MV-4-11 (cell line): Measurements from ENCODE around the gene DPEP2NB.

Source experiments
- DNase-seq: peaks from one replicate; lab custom pipeline; 2025; lab: John Stamatoyannopoulos, UW

DPEP2NB gene, protein sequence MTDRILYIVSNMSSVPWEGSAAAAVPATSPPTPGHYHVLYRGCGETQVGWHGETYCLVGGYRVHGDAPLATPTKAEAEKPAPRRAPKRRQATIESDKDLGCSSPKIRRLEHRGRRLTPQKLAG

GRCh38 chr16:68015681-68016080, at the start of gene DPEP2NB:
Gene DPEP2NB, minus strand, starts transcription at chr16:68015911. Its CDS starts 141 bp downstream, at chr16:68015770.
- no peak for DNase-seq

DNA sequence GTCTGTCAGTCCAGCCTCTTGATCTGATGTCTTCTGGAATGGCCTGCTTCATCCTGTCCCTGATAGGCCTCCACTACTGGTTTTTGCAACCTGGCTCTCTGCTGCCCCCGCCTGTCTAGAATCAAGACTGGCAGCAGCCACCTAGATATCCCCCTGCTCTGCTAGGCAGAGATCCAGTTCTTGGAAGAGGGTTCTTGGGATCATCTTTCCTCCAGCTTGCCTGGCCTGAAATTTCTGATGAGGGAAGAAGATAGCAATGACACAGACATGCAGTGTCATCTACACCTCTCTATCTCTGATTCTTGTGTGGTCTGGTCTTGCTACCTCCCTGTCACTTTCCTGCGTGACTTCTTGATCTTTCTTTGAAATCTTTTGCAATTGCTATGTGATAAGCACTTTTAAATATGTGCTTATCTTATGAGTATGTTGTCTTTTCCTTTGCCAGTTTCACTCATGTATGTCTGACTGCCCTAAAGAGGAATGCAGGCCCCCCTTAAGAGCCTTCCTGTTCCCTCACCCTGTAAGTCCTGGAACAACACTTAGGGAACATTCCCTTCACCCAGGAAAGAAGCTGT, 49.2 kb upstream of the DPEP2NB start:
- DNase-seq: peak; percentile 60

DNA sequence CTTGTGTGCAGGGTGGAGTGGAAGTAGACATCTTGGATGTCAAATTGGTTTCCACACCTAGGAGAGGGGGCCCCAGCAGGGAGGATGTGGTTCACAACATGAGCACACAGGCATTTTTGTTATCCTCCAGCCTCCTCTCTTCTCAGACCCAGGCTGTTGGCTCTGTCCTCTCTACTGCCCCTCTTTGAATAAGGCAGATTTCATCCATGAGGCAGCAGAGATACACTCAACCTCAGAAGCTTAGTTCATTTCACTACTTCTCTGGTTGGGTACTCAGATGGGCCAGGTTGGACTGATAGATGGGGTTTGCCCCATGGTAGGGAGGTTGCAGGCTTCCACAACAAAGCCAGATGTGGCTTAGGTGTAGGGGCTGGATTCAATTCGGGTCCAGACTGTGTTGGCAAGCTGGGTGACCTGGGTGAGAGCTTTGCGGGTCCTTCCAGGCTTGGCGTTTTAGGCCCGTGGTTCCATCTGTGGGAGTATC, 47.2 kb upstream of the DPEP2NB start:
- no peak for DNase-seq

DNA sequence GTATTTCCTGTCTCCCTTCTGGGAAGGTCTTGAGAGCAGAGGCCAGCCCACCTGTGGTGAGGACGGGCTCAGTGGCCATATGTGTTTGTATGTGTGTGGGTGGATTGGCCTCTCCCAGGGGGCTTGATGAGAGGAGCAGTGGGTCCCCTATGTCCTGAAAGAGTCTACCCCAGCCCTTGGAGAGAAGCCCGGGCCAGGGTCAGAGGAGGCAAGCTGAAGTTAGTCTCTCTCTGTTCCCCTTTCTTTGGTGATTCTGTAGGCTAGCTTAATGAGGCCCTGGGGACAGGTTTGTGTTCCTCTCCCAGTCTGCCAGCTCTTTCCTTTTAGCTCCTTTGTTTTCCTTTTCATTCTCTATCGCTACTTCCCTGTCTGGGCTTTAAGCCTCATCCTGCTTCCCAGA, 45.7 kb upstream of the DPEP2NB start:
- peak; percentile 72 for DNase-seq

- no peak for DNase-seq
Measured at GRCh38 chr16:68059804-68060203, 44.1 kb upstream of the DPEP2NB start.

- no peak for DNase-seq
Measured at GRCh38 chr16:68055395-68055794, 39.7 kb upstream of the DPEP2NB start.

GRCh38 chr16:68049449-68049848, 33.7 kb upstream of the DPEP2NB start:
- DNase-seq: peak; percentile 52

- DNase-seq: no peak
Measured at GRCh38 chr16:68047987-68048386, 32.3 kb upstream of the DPEP2NB start.

DNA sequence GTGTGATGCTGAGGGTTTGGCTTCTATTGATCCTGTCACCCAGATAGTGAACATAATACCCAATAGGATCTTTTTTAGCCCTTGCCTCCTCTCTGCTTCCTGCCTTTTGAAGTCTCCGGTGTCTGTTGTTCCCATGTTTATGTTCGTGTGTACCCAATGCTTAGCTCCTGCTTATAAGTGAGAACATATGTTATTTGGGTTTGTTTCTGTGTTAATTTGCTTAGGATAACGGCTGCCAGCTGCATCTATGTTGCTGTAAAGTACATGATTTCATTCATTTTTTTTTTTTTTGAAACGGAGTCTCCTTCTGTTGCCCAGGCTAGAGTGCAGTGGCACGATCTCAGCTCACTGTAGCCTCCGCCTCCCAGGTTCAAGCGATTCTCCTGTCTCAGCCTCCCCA, 30.4 kb upstream of the DPEP2NB start:
- no peak for DNase-seq

DNA sequence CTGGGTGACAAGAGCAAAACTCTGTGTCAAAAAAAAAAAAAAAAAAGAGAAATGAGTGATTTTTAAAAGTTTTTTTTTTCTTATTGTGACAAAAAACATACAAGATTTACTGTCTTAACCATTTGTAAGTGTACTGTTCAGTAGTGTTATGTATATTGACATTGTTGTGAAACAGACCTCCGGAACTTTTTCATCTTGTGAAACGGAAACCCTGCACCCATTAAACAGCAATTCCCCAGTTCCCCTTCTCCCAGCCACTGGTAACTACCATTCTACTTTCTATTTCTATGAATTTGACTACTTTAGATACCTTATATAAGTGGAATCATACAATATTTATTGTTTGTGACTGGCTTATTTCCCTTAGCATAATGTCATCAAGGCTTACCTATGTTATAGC, 26.1 kb upstream of the DPEP2NB start:
- DNase-seq: peak; percentile 95

- DNase-seq: peak; percentile 49
Measured at GRCh38 chr16:68040506-68041288, 25.0 kb upstream of the DPEP2NB start.

DNA sequence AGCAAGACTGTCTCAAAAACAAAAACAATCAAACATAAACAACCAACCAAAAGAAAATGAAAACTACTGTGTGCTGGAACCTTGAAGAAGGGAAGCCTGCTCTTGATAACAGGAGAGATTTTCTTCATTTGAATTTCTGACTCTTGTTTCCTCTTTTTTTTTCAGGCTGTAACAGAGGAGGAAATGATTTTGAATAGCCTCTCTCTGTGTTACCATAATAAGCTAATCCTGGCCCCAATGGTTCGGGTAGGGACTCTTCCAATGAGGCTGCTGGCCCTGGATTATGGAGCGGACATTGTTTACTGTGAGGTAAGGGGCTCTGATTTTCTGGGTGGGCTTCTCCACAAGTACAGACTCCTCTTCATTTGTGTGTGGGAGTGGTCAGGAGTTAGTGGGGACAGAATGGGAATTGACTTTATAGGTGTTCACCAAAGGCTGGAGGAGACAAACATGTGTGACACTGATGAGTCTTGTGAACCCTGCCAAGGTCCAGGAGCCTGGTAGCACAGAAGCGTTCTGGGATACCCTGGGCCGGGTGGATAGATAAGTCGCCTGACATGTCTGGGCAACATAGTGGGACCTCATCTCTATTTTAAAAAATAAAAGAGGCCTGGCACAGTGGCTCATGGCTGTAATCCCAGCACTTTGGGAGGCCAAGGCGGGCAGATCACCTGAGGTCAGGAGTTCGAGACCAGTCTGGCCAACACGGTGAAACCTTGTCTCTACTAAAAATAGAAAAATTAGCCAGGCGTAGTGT, 22.3 kb upstream of the DPEP2NB start:
- peak; percentile 54 for DNase-seq

DNA sequence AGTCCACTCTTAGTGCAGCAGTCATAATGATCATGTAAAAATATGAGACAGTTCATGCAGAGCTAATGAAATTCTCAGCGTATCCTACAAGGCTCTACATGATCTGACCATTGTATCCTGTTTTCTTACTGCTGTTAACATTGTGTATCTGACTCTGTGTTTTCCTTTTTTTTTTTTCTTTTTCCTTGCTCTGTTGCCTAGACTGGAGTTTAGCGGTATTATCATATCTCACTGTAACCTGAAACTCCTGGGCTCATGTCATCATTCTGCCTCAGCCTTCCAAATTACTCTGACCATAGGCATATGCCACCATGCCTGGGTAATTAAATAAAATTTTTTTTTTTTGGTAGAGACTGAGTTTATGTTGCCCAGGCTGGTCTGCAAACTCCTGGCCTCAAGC, 19.5 kb upstream of the DPEP2NB start:
- DNase-seq: no peak

GRCh38 chr16:68033101-68033500, 17.4 kb upstream of the DPEP2NB start:
- no peak for DNase-seq

GRCh38 chr16:68031951-68032350, 16.2 kb upstream of the DPEP2NB start:
- no peak for DNase-seq

DNA sequence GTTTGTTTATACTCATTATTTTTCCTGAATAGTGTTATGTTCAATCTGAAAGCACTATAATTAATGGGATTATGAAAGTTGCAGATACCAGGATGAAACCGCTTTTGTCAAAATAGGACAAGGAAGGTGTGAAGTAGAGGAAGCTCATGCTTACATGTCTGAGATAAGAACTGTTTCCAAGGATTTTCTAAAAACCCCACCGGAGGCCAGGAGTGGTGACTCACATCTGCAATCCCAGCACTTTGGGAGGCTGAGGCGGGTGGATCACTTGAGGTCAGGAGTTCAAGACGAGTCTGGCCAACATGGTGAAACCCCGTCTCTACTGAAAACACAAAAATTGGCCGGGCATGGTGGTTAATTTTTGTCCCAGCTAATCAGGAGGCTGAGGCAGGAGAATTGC, 14.4 kb upstream of the DPEP2NB start:
- peak; percentile 5 for DNase-seq

GRCh38 chr16:68028996-68029395, 13.3 kb upstream of the DPEP2NB start:
- no peak for DNase-seq

DNA sequence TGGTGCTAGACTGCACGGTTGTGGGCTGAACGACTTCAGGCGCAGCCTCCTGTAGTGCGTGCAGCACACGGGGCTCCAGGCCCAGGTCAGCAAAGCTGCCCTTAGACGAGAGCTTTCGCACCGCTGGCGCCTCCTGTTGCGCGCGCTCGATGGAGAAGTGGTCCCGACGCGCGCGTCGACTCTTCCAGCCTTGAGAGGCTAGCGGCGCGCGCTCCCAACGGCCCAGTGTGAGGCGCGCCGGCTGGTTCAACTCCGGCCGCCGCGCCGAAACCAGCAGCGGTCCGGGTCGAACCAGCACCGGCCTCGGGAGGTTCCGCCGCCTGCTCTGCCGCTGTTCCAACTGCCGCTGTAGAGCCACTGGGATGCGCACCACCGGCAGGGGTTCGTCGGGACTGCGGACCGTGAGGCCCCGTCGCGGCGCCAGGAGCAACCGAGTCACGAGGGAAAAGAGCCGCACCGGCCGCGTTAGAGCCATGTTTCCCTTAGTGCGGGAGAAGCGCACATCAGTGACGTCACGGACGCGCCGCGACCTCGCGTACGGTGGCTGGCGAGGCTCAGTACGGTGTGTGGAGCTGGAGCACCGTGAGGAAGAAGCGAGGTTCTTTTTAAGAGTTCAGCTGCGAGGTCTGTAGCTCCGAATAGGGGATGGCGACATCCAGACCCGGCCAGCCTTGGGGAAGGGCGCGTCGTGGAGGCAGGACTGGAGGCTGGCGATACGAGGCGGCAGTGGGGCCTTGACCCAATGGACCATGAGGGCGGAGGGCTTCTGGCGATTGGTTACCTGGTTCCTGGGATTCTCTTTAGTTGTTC, 7.2 kb upstream of the DPEP2NB start, which contains the start of the genes DDX28 and DUS2:
Gene DDX28, minus strand, starts transcription at position 505 of the 810 bp plus-strand sequence. Its CDS starts 30 bp downstream, at position 475.
Gene DUS2, plus strand, starts transcription at position 557 of the 810 bp plus-strand sequence. CDS start 14,740 bp downstream, outside the sequence.
- DNase-seq: peak; percentile 87

DNA sequence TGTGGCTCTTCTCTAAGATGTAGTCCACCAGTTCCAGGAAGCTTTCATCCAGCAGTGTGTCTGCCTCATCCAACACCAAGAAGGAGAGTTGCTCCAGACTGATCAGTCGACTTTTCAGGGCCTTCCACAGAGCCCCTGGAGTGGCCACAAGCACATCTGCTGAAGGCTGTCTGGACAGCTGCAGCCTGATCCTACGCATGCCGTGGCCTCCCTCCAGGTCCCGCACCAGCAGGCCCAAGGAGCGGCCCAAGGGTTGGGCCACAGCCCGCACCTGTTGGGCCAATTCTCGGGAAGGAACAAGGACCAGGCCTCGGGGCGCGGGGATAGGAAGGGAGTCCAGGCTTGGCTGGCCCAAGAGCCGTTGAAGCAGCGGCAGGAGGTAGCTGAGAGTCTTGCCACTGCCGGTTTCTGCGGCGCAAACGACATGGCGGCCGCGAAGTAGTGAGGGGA, 6.6 kb upstream of the DPEP2NB start:
- no peak for DNase-seq

DNA sequence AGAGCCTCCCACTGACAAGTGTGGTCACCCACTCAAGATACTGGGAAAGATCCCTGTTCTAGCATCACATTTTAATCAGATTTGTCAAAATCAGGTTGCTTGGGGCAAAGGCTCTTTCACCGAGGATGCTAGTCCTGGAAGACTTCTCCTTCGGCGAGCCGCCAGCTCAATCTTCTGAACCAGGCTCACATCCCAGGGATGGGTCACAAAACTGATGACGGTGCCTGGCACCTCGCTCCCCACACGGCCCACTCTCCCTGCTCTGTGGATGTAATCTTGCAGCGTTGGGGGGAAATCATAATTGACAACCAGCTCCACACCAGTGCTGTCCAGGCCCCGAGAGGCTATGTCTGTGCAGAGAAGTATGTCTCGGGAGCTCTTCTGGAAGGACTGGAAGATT, 5.8 kb upstream of the DPEP2NB start:
- DNase-seq: no peak

DNA sequence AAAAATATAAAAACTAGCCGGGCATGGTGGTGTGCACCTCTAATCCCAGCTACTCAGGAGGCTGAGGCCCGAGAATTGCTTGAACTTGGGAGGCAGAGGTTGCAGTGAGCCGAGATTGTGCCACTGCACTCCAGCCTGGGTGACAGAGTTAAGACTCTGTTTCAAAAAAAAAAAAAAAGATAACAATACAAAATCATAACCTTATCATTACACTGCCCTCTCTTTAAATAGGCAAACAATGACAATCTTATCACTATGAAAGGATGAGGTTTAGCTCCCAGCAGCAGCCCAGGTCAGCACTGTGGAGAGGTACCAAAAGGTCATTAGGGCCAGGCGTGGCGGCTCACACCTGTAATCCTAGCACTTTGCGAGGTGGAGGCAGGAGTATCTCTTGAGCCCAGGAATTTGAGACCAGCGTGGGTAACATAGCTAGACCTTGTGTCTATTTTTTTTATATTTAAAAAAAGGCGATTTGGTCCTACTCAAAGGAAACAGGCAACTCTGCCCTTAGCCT, 3.5 kb upstream of the DPEP2NB start:
- no peak for DNase-seq
